Measurements from ENCODE around the gene CPNE4. TPM values are rescaled to one million over a fixed set of nuclear protein-coding genes. Genes with fewer than 3 reads are reported as not detected.

CPNE4 gene
- total RNA-seq, 1 experiment from 2014 or later: 1.9 TPM

- no peaks in the 10 kb centered on the region for H3K23me2 ChIP-seq (ENCODE audit: insufficient read length, low read depth, low read length, poor library complexity, severe bottlenecking)
- H3K14ac ChIP-seq (ENCODE audit: insufficient read depth, low read length): no peak overlapping the region; the same call in 1 of the 2 replicates
- Mint-ChIP-seq H3K4me3 (no peak overlapping the region), H3K4me1 (peaks cover 22 to 26% of the 10 kb centered on the region in 2 experiments), H3K27me3 (ENCODE audit: low read depth) (no peaks in the 10 kb centered on the region), H3K9me3 (no peaks in the 10 kb centered on the region), H3K36me3 (ENCODE audit: insufficient read depth in 1 of 3, low read depth in 3 of 3) (no peaks in the 10 kb centered on the region; a peak in 1 of 7 replicates), H3K27ac (no peak overlapping the region)
- H3K9me3 ChIP-seq (ENCODE audit: control insufficient read depth, low read depth, low read length): no peaks in the 10 kb centered on the region
- no peak overlapping the region for H2BK5ac ChIP-seq (ENCODE audit: insufficient read length, low read length)
- no peak overlapping the region for H3K4ac ChIP-seq (ENCODE audit: low read depth, low read length)
- H3K27ac ChIP-seq (ENCODE audit: insufficient read length, low read depth, low read length): no peak overlapping the region
- no peak overlapping the region for H2BK12ac ChIP-seq (ENCODE audit: insufficient read length, low read depth, low read length)
- H3K4me1 ChIP-seq (ENCODE audit: insufficient read depth, low read length): no peaks in the 10 kb centered on the region
- no peak overlapping the region for H3K23ac ChIP-seq (ENCODE audit: insufficient read length, low read depth, low read length)
- H3K79me2 ChIP-seq (ENCODE audit: insufficient read depth, low read length): no peaks in the 10 kb centered on the region
- H4K91ac ChIP-seq (ENCODE audit: insufficient read length, low read depth, low read length): no peak overlapping the region
- H3K56ac ChIP-seq (ENCODE audit: insufficient read length, low read depth, low read length): no peak overlapping the region
- H3K4me2 ChIP-seq (ENCODE audit: insufficient read depth, insufficient read length, low read length): no peak overlapping the region
- no peak overlapping the region for H3T11ph ChIP-seq (ENCODE audit: low read length)
- H2AFZ ChIP-seq (ENCODE audit: low read length): no peak overlapping the region
- H4K5ac ChIP-seq (ENCODE audit: insufficient read length, low read depth, low read length): no peak overlapping the region
- H3K18ac ChIP-seq (ENCODE audit: insufficient read length, low read depth, low read length): no peak overlapping the region
- no peak overlapping the region for H4K8ac ChIP-seq (replicated peaks; ENCODE audit: insufficient read length, low read depth, low read length)
- H3K27me3 ChIP-seq (ENCODE audit: insufficient read depth, low read length): no peaks in the 10 kb centered on the region
- H4K20me1 ChIP-seq (ENCODE audit: control insufficient read depth, insufficient read depth, insufficient read length): no peaks in the 10 kb centered on the region
- no peak overlapping the region for H2BK15ac ChIP-seq (ENCODE audit: low read depth, low read length)
- no peak overlapping the region for H2BK120ac ChIP-seq (ENCODE audit: low read depth, low read length, poor library complexity, severe bottlenecking)
- no peak overlapping the region for H2AK5ac ChIP-seq (ENCODE audit: insufficient read length, low read length)
- no peak overlapping the region for H3K9ac ChIP-seq (ENCODE audit: extremely low read depth, insufficient read length, low read length)
- no peak for DNase-seq
- TF ChIP-seq, protein P1, sequence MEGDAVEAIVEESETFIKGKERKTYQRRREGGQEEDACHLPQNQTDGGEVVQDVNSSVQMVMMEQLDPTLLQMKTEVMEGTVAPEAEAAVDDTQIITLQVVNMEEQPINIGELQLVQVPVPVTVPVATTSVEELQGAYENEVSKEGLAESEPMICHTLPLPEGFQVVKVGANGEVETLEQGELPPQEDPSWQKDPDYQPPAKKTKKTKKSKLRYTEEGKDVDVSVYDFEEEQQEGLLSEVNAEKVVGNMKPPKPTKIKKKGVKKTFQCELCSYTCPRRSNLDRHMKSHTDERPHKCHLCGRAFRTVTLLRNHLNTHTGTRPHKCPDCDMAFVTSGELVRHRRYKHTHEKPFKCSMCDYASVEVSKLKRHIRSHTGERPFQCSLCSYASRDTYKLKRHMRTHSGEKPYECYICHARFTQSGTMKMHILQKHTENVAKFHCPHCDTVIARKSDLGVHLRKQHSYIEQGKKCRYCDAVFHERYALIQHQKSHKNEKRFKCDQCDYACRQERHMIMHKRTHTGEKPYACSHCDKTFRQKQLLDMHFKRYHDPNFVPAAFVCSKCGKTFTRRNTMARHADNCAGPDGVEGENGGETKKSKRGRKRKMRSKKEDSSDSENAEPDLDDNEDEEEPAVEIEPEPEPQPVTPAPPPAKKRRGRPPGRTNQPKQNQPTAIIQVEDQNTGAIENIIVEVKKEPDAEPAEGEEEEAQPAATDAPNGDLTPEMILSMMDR (conservative IDR thresholded peaks at IDR 0.05): no peak
- H2BK20ac ChIP-seq (ENCODE audit: low read depth, low read length, poor library complexity, severe bottlenecking): no peak overlapping the region
- H3K79me1 ChIP-seq (ENCODE audit: insufficient read depth, low read depth, low read length, poor library complexity, severe bottlenecking): no peaks in the 10 kb centered on the region
These were observed 25.6 kb downstream of the CPNE4 start for GRCh38 chr3:132009241-132009640.
